GM23338 (cell line): ENCODE data around the gene KNTC1. TPM values are rescaled to one million over a fixed set of nuclear protein-coding genes. Genes with fewer than 3 reads are reported as not detected.
A peak's percentile ranks its signal among the peaks of the same experiment; 100 is the strongest.

Experiments
- ATAC-seq: fragments of 200-7000 bp; cut with Tn5 transposase; 3 replicates; pipeline ENCODE4 v1.9.1; 2020
- DNase-seq: peaks from one replicate; pipeline ENCODE4 v3.0.0-alpha.2; 2015; ENCODE audit warnings: low spot score
- H2AFZ ChIP-seq: fragments of 200-600 bp; sonication (generic); 2 replicates; pipeline ENCODE4 v1.8.0; 2016; ENCODE audit warnings: antibody characterized with exemption, mild to moderate bottlenecking, moderate library complexity
- H3F3A ChIP-seq: fragments of 200-600 bp; sonication (generic); replicated peaks from 2 replicates; pipeline ENCODE4 v1.8.0; 2017; ENCODE audit warnings: antibody characterized with exemption, mixed run types, low read depth
- H3K27ac ChIP-seq: fragments of 200-600 bp; sonication (generic); 2 replicates; pipeline ENCODE4 v1.6.1; 2016; ENCODE audit warnings: low read depth
- H3K27me3 ChIP-seq: fragments of 200-600 bp; sonication (generic); 2 replicates; pipeline ENCODE4 v1.8.0; 2016; ENCODE audit warnings: mild to moderate bottlenecking, mixed run types, moderate library complexity; ENCODE audit not compliant: insufficient read depth
- H3K36me3 ChIP-seq: fragments of 200-600 bp; sonication (generic); 2 replicates; pipeline ENCODE4 v1.8.0; 2016; ENCODE audit warnings: mild to moderate bottlenecking; ENCODE audit not compliant: insufficient read depth
- H3K4me1 ChIP-seq: fragments of 200-600 bp; sonication (generic); 2 replicates; pipeline ENCODE4 v1.8.0; 2016; ENCODE audit warnings: mild to moderate bottlenecking, moderate library complexity; ENCODE audit not compliant: insufficient read depth
- H3K4me2 ChIP-seq: fragments of 200-600 bp; sonication (generic); 2 replicates; pipeline ENCODE4 v1.7.1; 2017; ENCODE audit warnings: mixed run types
- H3K4me3 ChIP-seq: fragments of 200-600 bp; sonication (generic); 2 replicates; pipeline ENCODE4 v1.6.1; 2016; ENCODE audit warnings: mixed run types
- H3K79me2 ChIP-seq: fragments of 200-600 bp; sonication (generic); replicated peaks from 2 replicates; pipeline ENCODE4 v1.8.0; 2017; ENCODE audit warnings: mild to moderate bottlenecking; ENCODE audit not compliant: insufficient read depth
- H3K9me2 ChIP-seq: fragments of 200-600 bp; sonication (generic); 2 replicates; pipeline ENCODE4 v1.8.0; 2017; ENCODE audit not compliant: insufficient read depth
- H4K20me1 ChIP-seq: fragments of 200-600 bp; sonication (generic); replicated peaks from 2 replicates; pipeline ENCODE4 v1.8.0; 2017; ENCODE audit warnings: mild to moderate bottlenecking; ENCODE audit not compliant: insufficient read depth
- H3K27ac Mint-ChIP-seq: 2 replicates; pipeline ENCODE4 v1.8.0; 2020; ENCODE audit warnings: inconsistent platforms, mild to moderate bottlenecking, moderate library complexity, mixed read lengths
- H3K27me3 Mint-ChIP-seq: 3 replicates; pipeline ENCODE4 v1.8.0; 2022; ENCODE audit warnings: low read depth, mild to moderate bottlenecking, moderate library complexity, mixed read lengths, inconsistent platforms; ENCODE audit not compliant: insufficient read depth, poor library complexity
- H3K36me3 Mint-ChIP-seq: 3 replicates; pipeline ENCODE4 v1.8.0; 2021; ENCODE audit warnings: low read depth, mild to moderate bottlenecking, inconsistent platforms, moderate library complexity, mixed read lengths
- H3K4me1 Mint-ChIP-seq: 3 replicates; pipeline ENCODE4 v1.8.0; 2020; ENCODE audit warnings: mild to moderate bottlenecking, inconsistent platforms, mixed read lengths
- H3K4me3 Mint-ChIP-seq: 3 replicates; pipeline ENCODE4 v1.8.0; 2021; ENCODE audit warnings: moderate library complexity, mild to moderate bottlenecking, inconsistent platforms, mixed read lengths
- H3K9me3 Mint-ChIP-seq: 3 replicates; pipeline ENCODE4 v1.8.0; 2020; ENCODE audit warnings: moderate library complexity, mild to moderate bottlenecking, inconsistent platforms, mixed read lengths
- CREB1 ChIP-seq: fragments of 250-450 bp; sonication (Bioruptor Pico); IDR thresholded peaks from 2 replicates; pipeline ENCODE4 v1.5.0; 2020; ENCODE audit warnings: low read depth, mild to moderate bottlenecking, moderate library complexity
- CTCF ChIP-seq, 2 experiments: fragments of 200-600 bp in 1 of 2; sonication (generic) in 1 of 2; conservative IDR thresholded peaks; 2 replicates each; pipeline versions ENCODE4 v1.5.1 to v1.6.1; 2016 to 2017; ENCODE audit warnings: antibody characterized with exemption in 2 of 2, low read depth in 2 of 2, mild to moderate bottlenecking in 2 of 2, moderate library complexity in 1 of 2
- EZH2 ChIP-seq: fragments of 200-600 bp; sonication (generic); IDR thresholded peaks from one replicate; pipeline ENCODE4 v1.8.0; 2017; ENCODE audit warnings: antibody characterized with exemption, mild to moderate bottlenecking, low read depth; ENCODE audit not compliant: unreplicated experiment
- EZH2phosphoT487 ChIP-seq: fragments of 200-600 bp; sonication (generic); IDR thresholded peaks from one replicate; pipeline ENCODE4 v1.8.1; 2018; ENCODE audit warnings: antibody characterized with exemption; ENCODE audit not compliant: unreplicated experiment
- NANOG ChIP-seq: IDR thresholded peaks from 2 replicates; pipeline ENCODE4 v1.6.1; 2016; ENCODE audit warnings: antibody characterized with exemption, borderline replicate concordance
- POLR2AphosphoS5 ChIP-seq: IDR thresholded peaks from 2 replicates; pipeline ENCODE4 v1.6.1; 2016; ENCODE audit warnings: antibody characterized with exemption, low read depth
- STAT1 ChIP-seq: IDR thresholded peaks from one replicate; pipeline ENCODE4 v1.6.1; 2016; ENCODE audit warnings: antibody characterized with exemption; ENCODE audit not compliant: unreplicated experiment
- polyA plus RNA-seq: library from polyadenylated mRNA; unstranded; fragments of >200 nt; fragmentation: Nextera tagmentation; extraction: Ambion mirVana; gene quantifications from 2 replicates; pipeline ENCODE4 v1.2.1, GENCODE V29; 2016
- total RNA-seq: library from RNA; depleted of rRNA; stranded (reverse); fragments of >200 nt; shearing (Covaris generic); gene quantifications from 2 replicates; pipeline ENCODE4 v1.2.3, GENCODE V29; 2014
- TF ChIP-seq, protein P1 (sequence below): IDR thresholded peaks from one replicate; pipeline ENCODE4 v1.6.1; 2018; ENCODE audit warnings: antibody characterized with exemption; ENCODE audit not compliant: unreplicated experiment
- TF ChIP-seq, protein P2 (sequence below): fragments of 250-450 bp; sonication (Bioruptor Pico); IDR thresholded peaks from 2 replicates; pipeline ENCODE4 v1.5.0; 2020; ENCODE audit warnings: mild to moderate bottlenecking, moderate library complexity

KNTC1 gene
- total and polyA plus RNA-seq, 2 experiments from 2014 or later = 55.2 to 98.0 TPM

- Mint-ChIP-seq H3K27ac (no peak overlapping the region), H3K36me3 (peaks cover 52% of the 10 kb centered on the region), H3K4me1 (peaks cover 11% of the 10 kb centered on the region), H3K9me3 (no peaks in the 10 kb centered on the region), H3K27me3 (no peaks in the 10 kb centered on the region), H3K4me3 (no peak overlapping the region)
- Histone ChIP-seq H3K36me3 (peaks cover 25% of the 10 kb centered on the region; the same call in 1 of the 2 replicates), H3K9me2 (no peaks in the 10 kb centered on the region), H3F3A (no peaks in the 10 kb centered on the region), H4K20me1 (peaks cover 28% of the 10 kb centered on the region), H3K4me2 (peak overlapping the region; percentile 82), H3K27ac (no peak overlapping the region), H3K4me1 (peaks cover 17% of the 10 kb centered on the region), H3K4me3 (peak overlapping the region; percentile 61; the same call in 1 of the 2 replicates), H3K79me2 (peaks cover 88% of the 10 kb centered on the region), H3K27me3 (no peaks in the 10 kb centered on the region), H2AFZ (no peak overlapping the region)
- ATAC-seq (no peak), DNase-seq (no peak)
- TF ChIP-seq, protein P1, sequence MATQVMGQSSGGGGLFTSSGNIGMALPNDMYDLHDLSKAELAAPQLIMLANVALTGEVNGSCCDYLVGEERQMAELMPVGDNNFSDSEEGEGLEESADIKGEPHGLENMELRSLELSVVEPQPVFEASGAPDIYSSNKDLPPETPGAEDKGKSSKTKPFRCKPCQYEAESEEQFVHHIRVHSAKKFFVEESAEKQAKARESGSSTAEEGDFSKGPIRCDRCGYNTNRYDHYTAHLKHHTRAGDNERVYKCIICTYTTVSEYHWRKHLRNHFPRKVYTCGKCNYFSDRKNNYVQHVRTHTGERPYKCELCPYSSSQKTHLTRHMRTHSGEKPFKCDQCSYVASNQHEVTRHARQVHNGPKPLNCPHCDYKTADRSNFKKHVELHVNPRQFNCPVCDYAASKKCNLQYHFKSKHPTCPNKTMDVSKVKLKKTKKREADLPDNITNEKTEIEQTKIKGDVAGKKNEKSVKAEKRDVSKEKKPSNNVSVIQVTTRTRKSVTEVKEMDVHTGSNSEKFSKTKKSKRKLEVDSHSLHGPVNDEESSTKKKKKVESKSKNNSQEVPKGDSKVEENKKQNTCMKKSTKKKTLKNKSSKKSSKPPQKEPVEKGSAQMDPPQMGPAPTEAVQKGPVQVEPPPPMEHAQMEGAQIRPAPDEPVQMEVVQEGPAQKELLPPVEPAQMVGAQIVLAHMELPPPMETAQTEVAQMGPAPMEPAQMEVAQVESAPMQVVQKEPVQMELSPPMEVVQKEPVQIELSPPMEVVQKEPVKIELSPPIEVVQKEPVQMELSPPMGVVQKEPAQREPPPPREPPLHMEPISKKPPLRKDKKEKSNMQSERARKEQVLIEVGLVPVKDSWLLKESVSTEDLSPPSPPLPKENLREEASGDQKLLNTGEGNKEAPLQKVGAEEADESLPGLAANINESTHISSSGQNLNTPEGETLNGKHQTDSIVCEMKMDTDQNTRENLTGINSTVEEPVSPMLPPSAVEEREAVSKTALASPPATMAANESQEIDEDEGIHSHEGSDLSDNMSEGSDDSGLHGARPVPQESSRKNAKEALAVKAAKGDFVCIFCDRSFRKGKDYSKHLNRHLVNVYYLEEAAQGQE = no peak
- TF ChIP-seq EZH2phosphoT487 (no peak), STAT1 (no peak), EZH2 (no peak), NANOG (no peak), CTCF (conservative IDR thresholded peaks at IDR 0.05; ENCODE audit: low read depth in 2 of 2) (no peak), POLR2AphosphoS5 (no peak), CREB1 (CRISPR knock-in tag) (no peak)
Observed at GRCh38 chr12:122528582-122528981, 1.5 kb downstream of the KNTC1 start.

GRCh38 chr12:122528992-122529391 is 1.9 kb downstream of the KNTC1 start:
- Mint-ChIP-seq H3K9me3 (no peaks in the 10 kb centered on the region), H3K4me3 (no peak overlapping the region), H3K27me3 (no peaks in the 10 kb centered on the region), H3K4me1 (peaks cover 8% of the 10 kb centered on the region), H3K27ac (no peak overlapping the region), H3K36me3 (peaks cover 48% of the 10 kb centered on the region)
- Histone ChIP-seq H3K9me2 (no peaks in the 10 kb centered on the region), H4K20me1 (peaks cover 25% of the 10 kb centered on the region), H3K27ac (no peak overlapping the region), H3K4me3 (no peak overlapping the region), H3K27me3 (no peaks in the 10 kb centered on the region), H2AFZ (no peak overlapping the region), H3F3A (no peaks in the 10 kb centered on the region), H3K36me3 (peaks cover 25% of the 10 kb centered on the region; the same call in 1 of the 2 replicates), H3K4me1 (peaks cover 14% of the 10 kb centered on the region), H3K4me2 (no peak overlapping the region), H3K79me2 (peaks cover 84% of the 10 kb centered on the region)
- DNase-seq = no peak
- ATAC-seq = no peak
- TF ChIP-seq, protein P2, sequence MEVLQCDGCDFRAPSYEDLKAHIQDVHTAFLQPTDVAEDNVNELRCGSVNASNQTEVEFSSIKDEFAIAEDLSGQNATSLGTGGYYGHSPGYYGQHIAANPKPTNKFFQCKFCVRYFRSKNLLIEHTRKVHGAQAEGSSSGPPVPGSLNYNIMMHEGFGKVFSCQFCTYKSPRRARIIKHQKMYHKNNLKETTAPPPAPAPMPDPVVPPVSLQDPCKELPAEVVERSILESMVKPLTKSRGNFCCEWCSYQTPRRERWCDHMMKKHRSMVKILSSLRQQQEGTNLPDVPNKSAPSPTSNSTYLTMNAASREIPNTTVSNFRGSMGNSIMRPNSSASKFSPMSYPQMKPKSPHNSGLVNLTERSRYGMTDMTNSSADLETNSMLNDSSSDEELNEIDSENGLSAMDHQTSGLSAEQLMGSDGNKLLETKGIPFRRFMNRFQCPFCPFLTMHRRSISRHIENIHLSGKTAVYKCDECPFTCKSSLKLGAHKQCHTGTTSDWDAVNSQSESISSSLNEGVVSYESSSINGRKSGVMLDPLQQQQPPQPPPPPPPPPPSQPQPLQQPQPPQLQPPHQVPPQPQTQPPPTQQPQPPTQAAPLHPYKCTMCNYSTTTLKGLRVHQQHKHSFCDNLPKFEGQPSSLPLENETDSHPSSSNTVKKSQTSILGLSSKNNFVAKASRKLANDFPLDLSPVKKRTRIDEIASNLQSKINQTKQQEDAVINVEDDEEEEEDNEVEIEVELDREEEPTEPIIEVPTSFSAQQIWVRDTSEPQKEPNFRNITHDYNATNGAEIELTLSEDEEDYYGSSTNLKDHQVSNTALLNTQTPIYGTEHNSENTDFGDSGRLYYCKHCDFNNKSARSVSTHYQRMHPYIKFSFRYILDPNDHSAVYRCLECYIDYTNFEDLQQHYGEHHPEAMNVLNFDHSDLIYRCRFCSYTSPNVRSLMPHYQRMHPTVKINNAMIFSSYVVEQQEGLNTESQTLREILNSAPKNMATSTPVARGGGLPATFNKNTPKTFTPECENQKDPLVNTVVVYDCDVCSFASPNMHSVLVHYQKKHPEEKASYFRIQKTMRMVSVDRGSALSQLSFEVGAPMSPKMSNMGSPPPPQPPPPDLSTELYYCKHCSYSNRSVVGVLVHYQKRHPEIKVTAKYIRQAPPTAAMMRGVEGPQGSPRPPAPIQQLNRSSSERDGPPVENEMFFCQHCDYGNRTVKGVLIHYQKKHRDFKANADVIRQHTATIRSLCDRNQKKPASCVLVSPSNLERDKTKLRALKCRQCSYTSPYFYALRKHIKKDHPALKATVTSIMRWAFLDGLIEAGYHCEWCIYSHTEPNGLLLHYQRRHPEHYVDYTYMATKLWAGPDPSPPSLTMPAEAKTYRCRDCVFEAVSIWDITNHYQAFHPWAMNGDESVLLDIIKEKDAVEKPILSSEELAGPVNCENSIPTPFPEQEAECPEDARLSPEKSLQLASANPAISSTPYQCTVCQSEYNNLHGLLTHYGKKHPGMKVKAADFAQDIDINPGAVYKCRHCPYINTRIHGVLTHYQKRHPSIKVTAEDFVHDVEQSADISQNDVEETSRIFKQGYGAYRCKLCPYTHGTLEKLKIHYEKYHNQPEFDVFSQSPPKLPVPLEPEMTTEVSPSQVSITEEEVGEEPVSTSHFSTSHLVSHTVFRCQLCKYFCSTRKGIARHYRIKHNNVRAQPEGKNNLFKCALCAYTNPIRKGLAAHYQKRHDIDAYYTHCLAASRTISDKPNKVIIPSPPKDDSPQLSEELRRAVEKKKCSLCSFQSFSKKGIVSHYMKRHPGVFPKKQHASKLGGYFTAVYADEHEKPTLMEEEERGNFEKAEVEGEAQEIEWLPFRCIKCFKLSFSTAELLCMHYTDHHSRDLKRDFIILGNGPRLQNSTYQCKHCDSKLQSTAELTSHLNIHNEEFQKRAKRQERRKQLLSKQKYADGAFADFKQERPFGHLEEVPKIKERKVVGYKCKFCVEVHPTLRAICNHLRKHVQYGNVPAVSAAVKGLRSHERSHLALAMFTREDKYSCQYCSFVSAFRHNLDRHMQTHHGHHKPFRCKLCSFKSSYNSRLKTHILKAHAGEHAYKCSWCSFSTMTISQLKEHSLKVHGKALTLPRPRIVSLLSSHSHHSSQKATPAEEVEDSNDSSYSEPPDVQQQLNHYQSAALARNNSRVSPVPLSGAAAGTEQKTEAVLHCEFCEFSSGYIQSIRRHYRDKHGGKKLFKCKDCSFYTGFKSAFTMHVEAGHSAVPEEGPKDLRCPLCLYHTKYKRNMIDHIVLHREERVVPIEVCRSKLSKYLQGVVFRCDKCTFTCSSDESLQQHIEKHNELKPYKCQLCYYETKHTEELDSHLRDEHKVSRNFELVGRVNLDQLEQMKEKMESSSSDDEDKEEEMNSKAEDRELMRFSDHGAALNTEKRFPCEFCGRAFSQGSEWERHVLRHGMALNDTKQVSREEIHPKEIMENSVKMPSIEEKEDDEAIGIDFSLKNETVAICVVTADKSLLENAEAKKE (CRISPR knock-in tag) = no peak
